ENCODE measurements around the gene TMEM92.

GRCh38 chr17:50261051-50261915, 13.0 kb upstream of the TMEM92 start:
- TF ChIP-seq CTCF (IDR thresholded peaks at IDR 0.05; ENCODE audit: low read depth, low read length): no peak
- no peak for TF ChIP-seq EZH2phosphoT487 (IDR thresholded peaks at IDR 0.05; ENCODE audit: low read depth)

All from OCI-LY3 (cell line).